B cell (primary cell): ENCODE measurements around the gene WNT3A. TPM values are rescaled to one million over a fixed set of nuclear protein-coding genes. Genes with fewer than 3 reads are reported as not detected.

Experiments
- polyA plus RNA-seq: library from polyadenylated mRNA; depleted of rRNA; stranded (reverse); fragments of >200 nt; gene quantifications from 2 replicates; pipeline ENCODE4 v1.2.3, GENCODE V29; 2012
- small RNA-seq: library from RNA; depleted of rRNA; stranded (forward); fragments of <200 nt; gene quantifications from one replicate; pipeline ENCODE3, GENCODE V24; 2012; ENCODE audit warnings: low replicate concordance, low read depth; ENCODE audit not compliant: insufficient read length
- total RNA-seq, 2 donors: library from RNA; stranded (reverse); fragments of 120-200 nt in 1 of 2; gene quantifications; 1 replicate in 1 of 2; 2 replicates in 1 of 2; pipeline versions ENCODE4 v1.2.3 to v1.2.4, GENCODE V29; 2013 to 2022

The WNT3A gene
- total and polyA plus RNA-seq, 2 donors (not counting 1 experiment from before 2014, with no cell fraction given): 0.03 TPM; not detected in 1

Small RNA genes lying within 50 kb of the gene (small RNA-seq; reads per million reads assigned to genes)
- gene SEPT14P17: not detected

Other genes with a start within 250 kb of the WNT3A start
- gene PRSS38, start 191.3 kb upstream of the WNT3A start, total RNA-seq: not detected in 2 replicates
- gene PRSS38, start 191.3 kb upstream of the WNT3A start, polyA plus RNA-seq: not detected in 2 replicates
- gene WNT9A, start 59.1 kb upstream of the WNT3A start, total RNA-seq: 0.07 TPM in 1 of 2 replicates, not detected in the other
- 0.04 TPM in 1 of 2 replicates, not detected in the other for gene WNT9A, start 59.1 kb upstream of the WNT3A start, polyA plus RNA-seq
- 193 and 195 TPM in 2 replicates for gene ARF1, start 75.7 kb downstream of the WNT3A start, total RNA-seq
- 389 and 515 TPM in 2 replicates for gene ARF1, start 75.7 kb downstream of the WNT3A start, polyA plus RNA-seq
- 23.9 and 24.1 TPM in 2 replicates for gene C1orf35, start 96.3 kb downstream of the WNT3A start, total RNA-seq
- 41.0 and 54.3 TPM in 2 replicates for gene C1orf35, start 96.3 kb downstream of the WNT3A start, polyA plus RNA-seq
- 38.9 and 42.4 TPM in 2 replicates for gene MRPL55, start 102.3 kb downstream of the WNT3A start, total RNA-seq
- 275 and 297 TPM in 2 replicates for gene MRPL55, start 102.3 kb downstream of the WNT3A start, polyA plus RNA-seq
- 123 and 125 TPM in 2 replicates for gene GUK1, start 133.3 kb downstream of the WNT3A start, total RNA-seq
- 356 and 499 TPM in 2 replicates for gene GUK1, start 133.3 kb downstream of the WNT3A start, polyA plus RNA-seq
- gene GJC2, start 142.9 kb downstream of the WNT3A start, total RNA-seq: 0.30 and 0.61 TPM in 2 replicates
- gene GJC2, start 142.9 kb downstream of the WNT3A start, polyA plus RNA-seq: 0.16 and 0.88 TPM in 2 replicates
- gene IBA57, start 158.8 kb downstream of the WNT3A start, total RNA-seq: 12.8 and 15.3 TPM in 2 replicates
- 4.1 and 5.2 TPM in 2 replicates for gene IBA57, start 158.8 kb downstream of the WNT3A start, polyA plus RNA-seq
- gene OBSCN, start 201.0 kb downstream of the WNT3A start, total RNA-seq: 63.9 and 65.3 TPM in 2 replicates
- gene OBSCN, start 201.0 kb downstream of the WNT3A start, polyA plus RNA-seq: 10.0 and 16.7 TPM in 2 replicates